Vagina (tissue), 2 donors: ENCODE results near the gene TMEM37. TPM values are rescaled to one million over a fixed set of nuclear protein-coding genes. Genes with fewer than 3 reads are reported as not detected.

Experiments
- DNase-seq, 2 donors: peaks; one replicate each; pipeline ENCODE4 v3.0.0-alpha.2; 2017; ENCODE audit errors: extremely low spot score in 2 of 2
- H3K27ac ChIP-seq: fragments of 200-600 bp; sonication (generic); one replicate; pipeline ENCODE4 v1.5.1; 2019
- H3K27me3 ChIP-seq: fragments of 200-600 bp; sonication (generic); one replicate; pipeline ENCODE4 v1.5.1; 2019
- H3K36me3 ChIP-seq, 2 donors: fragments of 200-600 bp; sonication (generic); one replicate each; pipeline ENCODE4 v1.5.1; 2017 to 2019
- H3K4me1 ChIP-seq: fragments of 200-600 bp; sonication (generic); one replicate; pipeline ENCODE4 v1.5.1; 2019
- H3K4me3 ChIP-seq, 2 donors: fragments of 200-600 bp; sonication (generic); 1 replicate in 1 of 2; 2 replicates in 1 of 2; pipeline ENCODE4 v1.5.1; 2016 to 2019
- H3K9me3 ChIP-seq: fragments of 200-600 bp; sonication (generic); one replicate; pipeline ENCODE4 v1.5.1; 2019
- CTCF ChIP-seq, 3 experiments: fragments of 450-650 bp in 2 of 3; fragments of 200-600 bp in 1 of 3; sonication (generic) in 1 of 3; IDR thresholded peaks; one replicate each; pipeline ENCODE4 v1.5.1; 2017 to 2019; ENCODE audit warnings: antibody characterized with exemption in 3 of 3, mild to moderate bottlenecking in 2 of 3, moderate library complexity in 2 of 3
- POLR2A ChIP-seq, 2 donors: fragments of 450-650 bp; IDR thresholded peaks; one replicate each; pipeline ENCODE4 v1.6.1; 2017; ENCODE audit warnings: antibody characterized with exemption in 2 of 2, mild to moderate bottlenecking in 2 of 2, moderate library complexity in 2 of 2
- POLR2AphosphoS5 ChIP-seq, 2 donors: sonication (generic); formaldehyde crosslinking; IDR thresholded peaks; one replicate each; pipeline ENCODE4 v1.9.0; 2017; ENCODE audit warnings: antibody characterized with exemption in 2 of 2, mild to moderate bottlenecking in 2 of 2, low read depth in 1 of 2; ENCODE audit not compliant: insufficient read depth in 1 of 2
- intact Hi-C: fragments of 100-400 bp; cut with DNase I; formaldehyde crosslinking; loops from one replicate; pipeline ENCODE4 v1.15.1; 2023
- total RNA-seq: library from RNA; depleted of rRNA; stranded (reverse); fragments of >200 nt; gene quantifications from one replicate; pipeline ENCODE4 v1.2.3, GENCODE V29; 2016

TMEM37 gene
- total RNA-seq, 1 donor from 2014 or later, result 3.2 TPM

GRCh38 chr2:119422360-119423107 lies 9.1 kb upstream of the TMEM37 start:
- Histone ChIP-seq H3K36me3 (no peaks in the 10 kb centered on the region), H3K4me1 (peaks cover 19% of the 10 kb centered on the region), H3K9me3 (no peaks in the 10 kb centered on the region), H3K27ac (no peak overlapping the region), H3K27me3 (no peaks in the 10 kb centered on the region), H3K4me3 (no peak overlapping the region)
- TF ChIP-seq CTCF (IDR thresholded peaks at IDR 0.05), result no peak
- TF ChIP-seq POLR2AphosphoS5 (IDR thresholded peaks at IDR 0.05; ENCODE audit: insufficient read depth in 1 of 2, low read depth in 1 of 2), result no peak
- TF ChIP-seq POLR2A (IDR thresholded peaks at IDR 0.05), result no peak
- intact Hi-C loops, result no loop called here
- DNase-seq, result no peak

- no peaks in the 10 kb centered on the region for H3K9me3 ChIP-seq
- H3K4me3 ChIP-seq, result no peak overlapping the region
- peaks cover 21% of the 10 kb centered on the region for H3K4me1 ChIP-seq
- DNase-seq, result no peak
- TF ChIP-seq POLR2AphosphoS5 (IDR thresholded peaks at IDR 0.05; ENCODE audit: insufficient read depth in 1 of 2, low read depth in 1 of 2) (no peak), POLR2A (IDR thresholded peaks at IDR 0.05) (no peak), CTCF (IDR thresholded peaks at IDR 0.05) (no peak)
- H3K27me3 ChIP-seq, result no peaks in the 10 kb centered on the region
- no peaks in the 10 kb centered on the region for H3K36me3 ChIP-seq
- intact Hi-C loops, result no loop called here
- H3K27ac ChIP-seq, result no peak overlapping the region
Measured at GRCh38 chr2:119423108-119423444, 8.6 kb upstream of the TMEM37 start.

GRCh38 chr2:119423811-119424210 lies 7.8 kb upstream of the TMEM37 start:
- Histone ChIP-seq H3K9me3 (no peaks in the 10 kb centered on the region), H3K4me3 (no peak overlapping the region), H3K4me1 (peaks cover 22% of the 10 kb centered on the region), H3K27me3 (no peaks in the 10 kb centered on the region), H3K27ac (no peak overlapping the region), H3K36me3 (no peaks in the 10 kb centered on the region)
- TF ChIP-seq POLR2AphosphoS5 (IDR thresholded peaks at IDR 0.05; ENCODE audit: insufficient read depth in 1 of 2, low read depth in 1 of 2) (no peak), CTCF (IDR thresholded peaks at IDR 0.05) (no peak), POLR2A (IDR thresholded peaks at IDR 0.05) (no peak)
- intact Hi-C loops, result no loop called here
- no peak for DNase-seq

GRCh38 chr2:119424284-119425118 lies 7.2 kb upstream of the TMEM37 start:
- DNase-seq, result no peak
- intact Hi-C loops, result no loop called here

More at GRCh38 chr2:119424284-119425118, 7.2 kb upstream of the TMEM37 start:
- Histone ChIP-seq H3K9me3 (no peaks in the 10 kb centered on the region), H3K4me1 (peaks cover 29% of the 10 kb centered on the region), H3K27ac (no peak overlapping the region), H3K27me3 (no peaks in the 10 kb centered on the region), H3K36me3 (no peaks in the 10 kb centered on the region), H3K4me3 (no peak overlapping the region)
- TF ChIP-seq POLR2A (IDR thresholded peaks at IDR 0.05) (no peak), CTCF (IDR thresholded peaks at IDR 0.05) (no peak), POLR2AphosphoS5 (IDR thresholded peaks at IDR 0.05; ENCODE audit: insufficient read depth in 1 of 2, low read depth in 1 of 2) (no peak)
